ENCODE results near the gene PTPN4. TPM values are rescaled to one million over a fixed set of nuclear protein-coding genes. Genes with fewer than 3 reads are reported as not detected.

Gene PTPN4
- total RNA-seq, 1 experiment from 2014 or later: 42.2 TPM

DNA sequence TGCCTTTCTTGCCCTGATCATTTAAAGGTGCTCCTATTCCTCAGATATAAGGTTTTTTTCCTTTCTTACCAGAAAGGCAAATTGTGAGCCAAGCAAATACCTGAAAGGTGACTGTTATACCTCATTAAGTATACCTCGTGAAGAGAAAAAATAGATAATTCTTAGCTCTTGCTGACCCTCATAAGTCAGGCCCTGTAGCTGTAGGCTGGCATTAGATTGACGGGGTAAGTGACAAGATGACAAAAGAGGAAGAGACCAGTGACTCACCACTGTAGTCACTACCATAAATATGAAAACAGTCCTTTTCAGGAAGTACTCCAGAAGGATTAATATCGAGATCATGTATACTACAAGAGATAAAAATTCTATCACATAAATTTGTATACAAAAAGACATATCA is 104.6 kb downstream of the PTPN4 start:
- ChIA-PET CTCF (no interaction called here), POLR2A (ENCODE audit: low non-redundant PET) (no interaction called here)
- no peaks in the 10 kb centered on the region for H3K9me3 ChIP-seq (ENCODE audit: low read depth, low read length, poor library complexity, severe bottlenecking)
- H3K4me1 ChIP-seq (ENCODE audit: insufficient read depth, low read length, poor library complexity, severe bottlenecking): peaks cover 5% of the 10 kb centered on the region
- intact Hi-C loops (cut with micrococcal nuclease; ENCODE audit: unreplicated experiment): no loop called here
- H3K27me3 ChIP-seq (replicated peaks; ENCODE audit: insufficient read depth, low read depth, low read length, poor library complexity): no peaks in the 10 kb centered on the region
- no peak overlapping the region for H3K4me3 ChIP-seq (ENCODE audit: low read depth, low read length, poor library complexity, severe bottlenecking)
- H3K36me3 ChIP-seq (ENCODE audit: insufficient read depth, low read length, poor library complexity, severe bottlenecking): no peaks in the 10 kb centered on the region
- DNase-seq (ENCODE audit: low spot score): peak; percentile 41
- no peak for TF ChIP-seq CTCF (conservative IDR thresholded peaks at IDR 0.05; ENCODE audit: low read depth, low read length)
- TF ChIP-seq EZH2 (IDR thresholded peaks at IDR 0.05; ENCODE audit: borderline replicate concordance, low read depth, low read length, poor library complexity, severe bottlenecking): no peak
- H3K27ac ChIP-seq (ENCODE audit: low read depth, low read length, poor library complexity, severe bottlenecking): no peak overlapping the region
- no TSS peak for BruUV-seq (replicated peaks)

DNA sequence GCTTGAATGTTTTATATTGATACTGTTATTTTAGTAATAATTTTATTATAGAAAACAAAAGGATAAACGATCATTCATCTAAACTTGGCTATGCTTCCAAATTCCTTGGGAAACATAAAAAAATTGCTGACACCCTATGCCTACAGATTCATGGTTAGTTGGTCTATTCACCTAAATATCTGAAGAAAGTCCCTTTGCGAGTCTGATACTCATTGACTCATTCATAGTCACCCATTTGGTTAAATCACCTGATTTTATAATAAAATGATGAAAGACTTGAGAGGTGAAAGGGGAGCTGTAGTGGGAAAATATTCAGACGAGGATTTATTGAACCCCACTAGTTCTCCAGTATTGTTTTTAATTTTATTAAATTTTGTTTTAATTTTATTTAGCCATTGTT is 112.0 kb downstream of the PTPN4 start:
- POLR2A ChIA-PET (ENCODE audit: low non-redundant PET): no interaction called here
- intact Hi-C loops (cut with micrococcal nuclease; ENCODE audit: unreplicated experiment): no loop called here
- no peak for DNase-seq (ENCODE audit: low spot score)
- CTCF ChIA-PET: no interaction called here
- Histone ChIP-seq H3K9me3 (ENCODE audit: low read depth, low read length, poor library complexity, severe bottlenecking) (no peaks in the 10 kb centered on the region), H3K4me3 (ENCODE audit: low read depth, low read length, poor library complexity, severe bottlenecking) (no peak overlapping the region), H3K27ac (ENCODE audit: low read depth, low read length, poor library complexity, severe bottlenecking) (no peak overlapping the region), H3K36me3 (ENCODE audit: insufficient read depth, low read length, poor library complexity, severe bottlenecking) (no peaks in the 10 kb centered on the region), H3K27me3 (replicated peaks; ENCODE audit: insufficient read depth, low read depth, low read length, poor library complexity) (no peaks in the 10 kb centered on the region), H3K4me1 (ENCODE audit: insufficient read depth, low read length, poor library complexity, severe bottlenecking) (no peaks in the 10 kb centered on the region)
- TF ChIP-seq EZH2 (IDR thresholded peaks at IDR 0.05; ENCODE audit: borderline replicate concordance, low read depth, low read length, poor library complexity, severe bottlenecking) (no peak), CTCF (conservative IDR thresholded peaks at IDR 0.05; ENCODE audit: low read depth, low read length) (no peak)
- no TSS peak for BruUV-seq (replicated peaks)

DNA sequence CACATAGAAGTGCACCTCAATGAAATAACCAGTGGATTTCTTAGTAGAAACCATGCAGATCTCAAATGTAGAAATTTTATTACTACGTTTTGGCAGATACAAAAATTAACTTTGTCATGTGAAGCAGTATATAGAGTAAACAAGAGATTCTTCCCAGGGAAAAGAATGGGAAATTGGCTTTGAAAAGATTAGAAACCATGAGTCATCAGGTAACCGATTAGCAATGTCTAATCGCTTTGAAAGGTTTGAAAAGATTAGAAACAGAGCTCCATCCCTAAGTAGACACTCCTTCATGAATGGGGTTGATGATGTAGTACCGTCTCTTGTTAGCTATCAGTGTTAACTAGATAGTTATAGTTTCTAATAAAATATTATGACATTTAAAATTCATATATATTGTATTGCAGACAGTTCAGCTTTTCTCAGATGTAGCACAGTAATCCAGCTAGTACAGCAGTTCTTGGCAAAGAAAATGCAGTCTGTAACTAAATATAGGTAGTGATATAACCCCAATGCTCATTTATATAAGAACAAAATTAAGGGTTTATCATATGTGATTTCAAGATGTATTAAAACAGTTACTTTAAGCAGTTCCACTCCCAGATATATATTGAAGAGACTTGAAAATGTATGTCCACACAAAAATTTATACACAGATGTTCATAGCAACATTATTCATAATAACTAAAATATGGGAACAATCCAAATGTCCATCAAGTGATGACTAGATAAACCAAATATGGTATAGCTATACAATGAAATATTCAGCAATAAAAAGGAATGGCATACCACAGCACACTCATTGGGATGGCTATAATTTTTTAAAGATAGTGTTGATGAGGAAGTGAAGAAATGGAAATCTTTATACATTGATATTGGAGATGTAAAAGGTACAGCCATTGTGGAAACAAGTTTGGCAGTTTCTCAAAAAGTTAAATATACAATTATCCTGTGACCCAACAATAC is 113.9 kb downstream of the PTPN4 start:
- CTCF ChIA-PET: no interaction called here
- intact Hi-C loops (cut with micrococcal nuclease; ENCODE audit: unreplicated experiment): no loop called here

More for the DNA sequence above, 113.9 kb downstream of the PTPN4 start:
- no TSS peak for BruUV-seq (replicated peaks)
- DNase-seq (ENCODE audit: low spot score): no peak
- no peaks in the 10 kb centered on the region for H3K27me3 ChIP-seq (replicated peaks; ENCODE audit: insufficient read depth, low read depth, low read length, poor library complexity)
- H3K4me1 ChIP-seq (ENCODE audit: insufficient read depth, low read length, poor library complexity, severe bottlenecking): no peaks in the 10 kb centered on the region
- TF ChIP-seq EZH2 (IDR thresholded peaks at IDR 0.05; ENCODE audit: borderline replicate concordance, low read depth, low read length, poor library complexity, severe bottlenecking) (no peak), CTCF (conservative IDR thresholded peaks at IDR 0.05; ENCODE audit: low read depth, low read length) (no peak)
- H3K36me3 ChIP-seq (ENCODE audit: insufficient read depth, low read length, poor library complexity, severe bottlenecking): no peaks in the 10 kb centered on the region
- H3K4me3 ChIP-seq (ENCODE audit: low read depth, low read length, poor library complexity, severe bottlenecking): no peak overlapping the region
- POLR2A ChIA-PET (ENCODE audit: low non-redundant PET): no interaction called here
- no peak overlapping the region for H3K27ac ChIP-seq (ENCODE audit: low read depth, low read length, poor library complexity, severe bottlenecking)
- no peaks in the 10 kb centered on the region for H3K9me3 ChIP-seq (ENCODE audit: low read depth, low read length, poor library complexity, severe bottlenecking)

Data from A673 (cell line).